ENCODE results near the gene CACNA2D4.
"Not testable (repeated sequence)": the region's sequence is repeated elsewhere in the genome, so short reads cannot be mapped to it uniquely, and the experiment has no call there.

CACNA2D4 gene, protein sequence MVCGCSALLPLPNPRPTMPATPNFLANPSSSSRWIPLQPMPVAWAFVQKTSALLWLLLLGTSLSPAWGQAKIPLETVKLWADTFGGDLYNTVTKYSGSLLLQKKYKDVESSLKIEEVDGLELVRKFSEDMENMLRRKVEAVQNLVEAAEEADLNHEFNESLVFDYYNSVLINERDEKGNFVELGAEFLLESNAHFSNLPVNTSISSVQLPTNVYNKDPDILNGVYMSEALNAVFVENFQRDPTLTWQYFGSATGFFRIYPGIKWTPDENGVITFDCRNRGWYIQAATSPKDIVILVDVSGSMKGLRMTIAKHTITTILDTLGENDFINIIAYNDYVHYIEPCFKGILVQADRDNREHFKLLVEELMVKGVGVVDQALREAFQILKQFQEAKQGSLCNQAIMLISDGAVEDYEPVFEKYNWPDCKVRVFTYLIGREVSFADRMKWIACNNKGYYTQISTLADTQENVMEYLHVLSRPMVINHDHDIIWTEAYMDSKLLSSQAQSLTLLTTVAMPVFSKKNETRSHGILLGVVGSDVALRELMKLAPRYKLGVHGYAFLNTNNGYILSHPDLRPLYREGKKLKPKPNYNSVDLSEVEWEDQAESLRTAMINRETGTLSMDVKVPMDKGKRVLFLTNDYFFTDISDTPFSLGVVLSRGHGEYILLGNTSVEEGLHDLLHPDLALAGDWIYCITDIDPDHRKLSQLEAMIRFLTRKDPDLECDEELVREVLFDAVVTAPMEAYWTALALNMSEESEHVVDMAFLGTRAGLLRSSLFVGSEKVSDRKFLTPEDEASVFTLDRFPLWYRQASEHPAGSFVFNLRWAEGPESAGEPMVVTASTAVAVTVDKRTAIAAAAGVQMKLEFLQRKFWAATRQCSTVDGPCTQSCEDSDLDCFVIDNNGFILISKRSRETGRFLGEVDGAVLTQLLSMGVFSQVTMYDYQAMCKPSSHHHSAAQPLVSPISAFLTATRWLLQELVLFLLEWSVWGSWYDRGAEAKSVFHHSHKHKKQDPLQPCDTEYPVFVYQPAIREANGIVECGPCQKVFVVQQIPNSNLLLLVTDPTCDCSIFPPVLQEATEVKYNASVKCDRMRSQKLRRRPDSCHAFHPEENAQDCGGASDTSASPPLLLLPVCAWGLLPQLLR

DNA sequence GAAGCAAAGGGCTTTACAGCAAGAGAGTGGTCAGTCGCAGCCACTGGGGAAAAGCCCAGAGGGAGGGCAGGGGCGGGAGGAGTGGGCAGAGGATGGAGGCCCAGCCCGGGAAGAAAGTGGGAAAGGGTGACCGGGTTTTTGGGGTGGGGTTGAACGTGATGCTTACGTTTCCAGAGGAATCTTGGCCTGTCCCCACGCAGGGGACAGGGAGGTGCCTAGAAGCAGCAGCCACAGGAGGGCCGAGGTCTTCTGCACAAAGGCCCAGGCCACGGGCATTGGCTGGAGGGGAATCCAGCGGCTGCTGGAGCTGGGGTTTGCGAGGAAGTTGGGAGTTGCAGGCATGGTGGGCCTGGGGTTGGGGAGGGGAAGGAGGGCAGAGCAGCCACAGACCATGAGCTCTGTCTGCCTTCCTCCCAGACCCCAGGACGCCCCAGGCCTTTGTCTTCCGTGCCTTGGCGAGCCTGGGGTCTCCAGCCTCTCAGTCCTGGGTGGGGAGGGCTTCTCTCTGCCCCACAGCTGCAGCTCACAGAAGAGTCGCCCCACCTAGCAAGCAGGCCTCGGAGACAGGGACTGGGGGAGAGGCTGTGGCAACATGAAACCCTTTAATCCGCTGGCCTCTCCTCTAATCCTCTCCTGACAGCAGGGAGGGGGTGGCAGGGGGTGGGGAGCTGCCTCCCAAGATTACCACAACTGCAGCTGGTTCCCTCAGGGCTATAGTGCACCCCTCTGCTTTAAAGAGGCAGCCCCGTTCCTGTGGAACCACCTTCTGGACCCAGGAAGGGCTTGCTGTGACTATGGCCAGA is at the start of gene CACNA2D4:
Gene CACNA2D4, minus strand, starts transcription at position 572 of the 803 bp plus-strand sequence. Its CDS starts 179 bp downstream, at position 393.
- no peak for DNase-seq

DNA sequence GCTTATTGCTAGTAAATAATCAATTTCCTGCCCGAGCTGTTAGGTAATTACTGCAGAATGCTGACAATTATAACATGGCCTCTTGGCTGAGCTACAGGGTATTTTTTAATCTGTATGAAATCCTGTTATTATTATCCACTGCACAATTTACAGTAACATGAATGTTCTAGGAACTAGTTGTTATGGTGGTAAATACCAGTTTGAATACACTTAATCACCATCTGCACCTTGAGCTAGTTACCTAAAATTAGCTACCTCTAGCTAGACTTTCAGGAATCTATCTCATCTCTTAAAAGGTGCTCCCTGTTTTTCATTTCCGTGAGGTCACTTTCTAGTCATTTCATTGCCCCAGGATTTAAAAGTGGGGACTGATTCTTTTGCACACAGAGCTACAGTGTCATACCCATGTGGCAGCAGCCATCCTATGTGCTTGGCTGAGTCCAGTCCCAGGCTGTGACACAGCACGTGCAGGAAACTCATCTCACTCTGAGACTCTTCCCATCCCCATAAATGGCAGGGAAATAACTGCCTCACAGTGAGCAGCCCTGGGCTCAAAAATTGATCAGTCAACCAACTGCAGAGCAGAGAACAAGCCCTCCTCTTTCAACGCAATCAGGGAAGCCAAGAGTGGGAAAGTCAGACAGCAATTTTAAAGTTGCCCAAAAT is 48.2 kb upstream of the CACNA2D4 start:
- no peak for DNase-seq

DNA sequence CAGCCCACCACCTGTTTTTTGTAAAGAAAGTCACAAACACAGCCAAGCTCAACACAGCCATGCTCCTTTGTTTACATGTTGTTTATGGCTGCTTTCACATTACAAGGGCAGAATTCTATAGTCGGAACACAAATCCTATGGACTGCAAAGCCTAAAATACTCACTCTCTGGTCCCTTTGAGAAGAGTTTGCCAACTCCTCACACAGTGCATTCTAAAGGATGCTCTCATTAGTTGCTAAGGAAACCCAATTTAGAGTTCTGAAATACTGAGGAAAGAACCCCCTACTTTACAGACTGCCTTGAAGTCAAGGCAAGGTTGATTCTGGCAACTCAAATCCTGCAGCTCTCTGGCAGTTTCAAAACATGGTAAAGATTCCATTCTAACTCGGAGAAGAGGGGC is 47.5 kb upstream of the CACNA2D4 start:
- no peak for DNase-seq

DNA sequence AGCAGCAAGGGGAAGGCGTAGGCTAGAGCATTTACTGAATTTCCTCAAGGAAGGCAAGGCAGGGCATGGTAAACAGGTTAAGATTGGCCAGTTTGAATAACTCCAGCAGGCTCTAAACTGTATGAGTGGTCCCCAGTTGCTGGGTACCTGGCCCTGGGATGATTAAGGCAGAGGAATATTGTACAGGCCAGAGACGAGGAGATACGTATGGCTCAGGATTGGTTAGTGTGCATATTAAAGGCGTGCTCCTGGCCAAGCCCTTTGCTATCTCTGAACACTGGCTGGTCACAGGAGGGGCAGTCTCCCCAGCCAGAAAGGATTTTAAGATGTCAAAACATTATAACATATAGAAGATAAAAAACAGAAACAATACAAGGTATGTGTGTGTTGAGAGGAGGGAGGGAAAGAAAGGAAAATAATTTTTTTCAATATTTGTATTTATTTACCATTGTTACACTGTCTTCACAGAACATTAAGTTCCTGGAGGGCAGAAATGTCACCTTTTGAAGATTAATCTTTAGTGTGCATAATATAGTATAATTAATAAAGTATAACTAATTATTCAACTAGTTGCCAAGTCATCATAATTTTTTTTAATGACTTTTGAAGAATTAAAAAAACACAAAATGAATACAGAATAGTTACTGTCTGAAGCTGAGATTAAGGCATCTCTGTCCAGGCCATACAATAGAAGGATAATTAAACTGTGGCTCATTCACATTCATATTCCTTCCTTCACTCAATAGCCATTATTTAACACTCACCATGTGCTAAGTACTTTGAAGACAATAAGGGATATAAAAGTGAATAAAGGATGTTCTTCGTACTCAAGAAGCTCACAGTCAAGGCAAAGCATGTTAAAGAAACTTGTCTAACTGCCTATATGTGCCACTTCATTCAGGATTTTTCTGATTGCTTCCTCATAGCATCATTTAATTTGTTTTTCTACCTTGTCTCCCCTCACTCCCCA is 43.9 kb upstream of the CACNA2D4 start:
- DNase-seq: no peak

DNA sequence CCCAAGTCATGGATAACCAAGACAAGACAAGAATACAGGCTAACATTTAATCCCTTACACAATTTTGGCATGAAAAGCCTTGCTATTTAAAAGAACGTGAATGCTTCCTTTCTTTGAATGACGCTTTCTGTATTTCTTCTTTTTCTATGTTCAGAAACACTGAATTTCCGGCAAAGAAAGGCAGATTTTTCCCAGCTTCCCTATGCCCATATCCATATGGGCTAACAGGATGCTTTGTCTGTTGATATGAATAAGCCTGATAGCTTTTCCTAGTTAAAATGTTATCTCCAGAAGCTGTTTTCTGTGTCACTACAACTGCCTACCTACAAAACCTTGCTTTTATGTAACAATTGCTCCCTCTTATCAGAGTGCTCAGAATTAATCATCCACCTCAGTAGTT is 38.3 kb upstream of the CACNA2D4 start:
- no peak for DNase-seq

DNA sequence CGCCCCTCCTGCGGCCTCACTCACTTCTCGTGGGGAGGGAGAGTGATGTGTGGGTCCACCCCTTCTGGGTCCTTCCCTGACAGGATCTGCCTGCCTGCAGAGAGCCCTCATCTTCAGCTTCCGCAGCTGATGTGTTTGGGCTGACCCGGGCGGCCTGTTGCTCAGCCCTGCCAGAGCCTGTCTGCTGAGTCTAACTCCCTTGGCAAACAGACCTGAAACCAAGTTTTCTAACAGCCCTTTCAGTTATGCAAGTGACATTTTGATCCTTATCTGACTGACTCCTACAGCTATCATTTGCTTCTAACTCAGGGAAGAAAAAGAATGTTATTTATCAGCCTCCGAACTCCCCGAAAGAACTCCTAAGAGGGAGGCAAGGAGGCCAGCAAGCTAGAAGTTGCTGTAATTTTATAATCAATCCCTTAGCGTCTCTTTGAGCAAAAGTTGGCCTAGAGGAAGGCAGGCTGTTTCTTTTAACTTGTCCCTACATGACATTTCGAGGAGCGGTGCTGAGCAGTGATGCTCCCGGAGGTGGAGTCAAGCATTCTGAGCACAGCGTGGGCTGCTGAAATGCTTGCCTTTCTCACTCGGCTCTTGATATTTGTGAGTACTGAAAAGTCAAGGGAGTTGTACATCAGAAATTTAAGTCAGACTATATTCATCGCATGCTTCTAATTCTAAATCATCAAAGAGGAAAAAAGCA is 31.5 kb upstream of the CACNA2D4 start:
- no peak for DNase-seq

DNA sequence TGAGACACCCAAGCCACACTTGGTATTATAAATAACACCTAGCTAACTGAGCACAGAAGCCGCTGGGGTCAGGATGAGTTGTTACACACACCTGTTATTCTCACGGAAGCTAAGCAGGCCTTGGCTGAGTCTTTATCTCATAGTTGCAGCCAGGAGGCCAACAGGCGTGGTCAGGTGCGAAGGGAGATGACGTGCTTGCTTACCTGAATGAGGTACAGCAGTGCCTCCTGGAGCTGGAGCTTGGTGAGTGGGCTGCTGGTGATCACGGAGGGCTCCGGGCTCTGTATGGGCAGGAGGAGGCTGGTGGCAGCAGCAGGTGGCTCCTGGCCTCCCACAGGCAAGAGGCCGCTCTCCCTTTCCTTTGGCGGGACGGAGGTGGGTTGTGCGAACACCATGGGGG is 30.4 kb upstream of the CACNA2D4 start:
- no peak for DNase-seq

DNA sequence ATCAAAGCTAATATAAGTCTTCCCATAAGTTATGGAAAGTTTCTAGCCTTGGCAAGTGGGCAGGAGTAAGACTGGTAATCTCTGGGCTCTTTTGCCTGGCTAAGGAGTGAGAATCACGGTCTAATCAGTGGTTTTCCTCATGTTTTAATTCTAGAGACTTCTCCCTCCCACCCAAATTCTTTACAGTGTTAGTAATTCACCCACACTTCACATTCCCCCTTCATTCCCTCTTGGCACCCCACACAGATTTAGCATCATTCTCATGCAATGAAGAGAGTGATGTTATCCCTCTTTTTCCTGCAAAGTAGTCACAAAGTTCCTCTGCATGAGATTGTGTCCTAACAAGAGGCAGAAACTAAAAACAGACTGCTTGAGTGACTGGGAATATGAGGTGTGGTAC is 28.6 kb upstream of the CACNA2D4 start:
- no peak for DNase-seq

DNA sequence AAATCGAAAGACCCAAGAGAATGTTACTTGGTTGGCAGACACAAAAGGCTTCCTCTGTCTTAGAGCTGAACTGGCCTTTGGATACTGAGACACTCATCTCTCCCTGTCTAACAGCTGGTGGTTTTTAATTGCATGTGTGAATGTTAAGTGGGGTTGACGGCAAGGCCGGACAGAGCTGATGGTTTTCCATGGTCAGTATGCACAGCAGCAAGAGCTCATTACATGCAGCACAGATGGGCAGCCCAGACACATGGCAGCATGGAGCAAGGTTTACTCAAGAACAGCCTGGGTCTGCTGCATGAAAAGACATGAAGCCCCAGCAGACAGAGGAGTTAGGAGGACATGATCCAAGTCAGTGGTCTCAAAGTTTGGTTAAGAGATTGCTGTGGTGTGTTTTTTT is 27.8 kb upstream of the CACNA2D4 start:
- no peak for DNase-seq

DNA sequence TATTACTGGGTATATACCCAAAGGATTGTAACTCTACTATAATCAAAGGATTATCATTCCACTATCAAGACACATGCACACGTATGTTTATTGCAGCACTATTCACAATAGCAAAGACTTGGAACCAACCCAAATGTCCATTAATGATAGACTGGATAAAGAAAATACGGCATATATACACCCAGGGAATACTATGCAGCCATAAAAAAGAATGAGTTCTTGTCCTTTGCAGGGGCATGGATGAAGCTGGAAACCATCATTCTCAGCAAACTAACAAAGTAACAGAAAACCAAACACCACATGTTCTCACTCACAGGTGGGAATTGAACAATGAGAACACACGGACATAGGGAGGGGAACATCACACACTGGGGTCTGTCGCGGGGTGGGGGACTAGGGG is 27.1 kb upstream of the CACNA2D4 start:
- not testable (repeated sequence) for DNase-seq

DNA sequence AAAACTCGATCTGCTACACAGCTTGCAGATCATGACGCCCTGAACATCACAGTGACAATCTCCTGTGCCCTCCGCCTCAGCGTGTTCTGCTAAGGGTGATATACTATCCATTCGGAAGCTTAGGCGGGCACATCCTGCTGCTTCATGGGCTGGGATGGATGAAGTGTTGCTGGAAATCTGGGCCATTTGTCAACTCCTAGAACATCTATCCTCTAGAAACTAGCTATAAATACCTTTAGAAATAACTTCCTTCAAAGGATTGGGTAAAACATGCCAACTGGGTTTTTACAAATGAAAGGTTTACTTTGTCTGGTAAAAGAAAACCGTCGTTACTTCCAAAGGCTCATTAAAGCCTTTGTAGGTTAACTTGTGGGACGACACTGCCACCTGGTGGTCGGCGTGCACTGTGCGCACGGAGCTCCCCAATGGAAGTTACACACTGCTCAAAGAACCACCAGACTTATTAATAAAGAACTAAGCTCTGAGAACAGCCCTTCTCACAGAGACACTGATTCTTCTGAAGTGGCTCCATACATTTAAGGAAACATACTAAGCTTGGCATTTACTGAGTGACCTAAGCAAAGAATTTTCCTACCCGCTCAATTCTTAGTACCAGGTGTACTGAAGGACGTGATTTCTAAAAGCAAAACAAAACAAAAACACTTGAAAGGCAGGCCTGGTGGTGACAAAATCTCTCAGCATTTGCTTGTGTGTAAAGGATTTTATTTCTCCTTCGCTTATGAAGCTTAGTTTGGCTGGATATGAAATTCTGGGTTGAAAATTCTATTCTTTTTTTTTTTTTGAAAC is 21.6 kb upstream of the CACNA2D4 start:
- peak; percentile 82 for DNase-seq

DNA sequence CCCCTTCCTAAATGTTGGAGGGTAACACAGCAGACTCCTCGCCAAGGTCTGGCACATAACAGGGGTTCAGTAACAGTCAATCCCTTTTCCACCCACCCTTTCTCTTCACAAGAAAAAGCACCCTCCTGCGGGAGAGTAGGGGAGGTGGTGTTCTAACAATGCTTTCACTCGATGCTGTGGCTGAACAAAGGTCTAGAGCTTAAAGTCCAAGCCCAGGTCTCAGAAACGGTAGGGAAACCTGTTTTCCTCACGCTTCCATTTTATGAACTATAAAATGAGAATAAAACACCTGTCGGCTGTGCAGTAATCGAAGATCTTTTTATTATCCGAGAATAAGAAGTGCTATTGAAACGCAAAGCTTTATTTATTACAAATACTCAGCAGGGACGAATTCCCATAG is 20.9 kb upstream of the CACNA2D4 start:
- no peak for DNase-seq

DNA sequence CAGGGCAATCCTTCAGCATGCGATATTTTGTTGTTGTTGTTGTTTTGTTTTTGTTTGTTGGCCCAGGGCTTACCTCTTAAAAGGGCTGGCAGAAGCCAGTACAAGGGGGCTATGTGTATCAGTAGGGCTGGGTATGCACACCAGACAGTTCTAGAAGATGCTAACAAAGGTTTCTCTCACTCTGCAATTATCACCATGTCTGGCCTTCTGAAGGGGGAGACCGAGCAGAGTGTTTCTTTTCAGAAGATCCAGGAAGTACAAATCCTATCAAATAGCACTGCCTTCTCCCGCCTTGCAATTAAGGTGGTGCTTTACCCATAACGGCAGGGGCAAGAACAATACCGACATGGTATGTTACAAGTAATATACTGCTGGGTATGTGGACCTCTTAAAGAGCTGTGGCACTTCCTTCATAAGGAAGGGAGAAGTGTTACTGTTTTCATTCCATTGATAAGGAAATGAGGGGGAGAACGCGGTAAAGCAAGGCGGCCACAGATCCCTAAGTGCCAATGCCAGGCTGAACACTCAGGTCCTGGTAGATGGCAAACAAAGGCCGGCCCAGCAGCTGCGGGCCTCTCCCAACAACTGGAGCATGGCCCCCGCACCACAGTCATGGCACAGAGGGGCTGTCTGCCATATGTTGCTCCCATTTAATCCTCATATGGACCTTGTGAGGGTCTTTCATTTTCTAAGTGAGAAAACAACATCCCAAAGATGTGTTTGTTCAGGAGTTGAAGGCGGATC is 19.2 kb upstream of the CACNA2D4 start:
- DNase-seq: no peak

DNA sequence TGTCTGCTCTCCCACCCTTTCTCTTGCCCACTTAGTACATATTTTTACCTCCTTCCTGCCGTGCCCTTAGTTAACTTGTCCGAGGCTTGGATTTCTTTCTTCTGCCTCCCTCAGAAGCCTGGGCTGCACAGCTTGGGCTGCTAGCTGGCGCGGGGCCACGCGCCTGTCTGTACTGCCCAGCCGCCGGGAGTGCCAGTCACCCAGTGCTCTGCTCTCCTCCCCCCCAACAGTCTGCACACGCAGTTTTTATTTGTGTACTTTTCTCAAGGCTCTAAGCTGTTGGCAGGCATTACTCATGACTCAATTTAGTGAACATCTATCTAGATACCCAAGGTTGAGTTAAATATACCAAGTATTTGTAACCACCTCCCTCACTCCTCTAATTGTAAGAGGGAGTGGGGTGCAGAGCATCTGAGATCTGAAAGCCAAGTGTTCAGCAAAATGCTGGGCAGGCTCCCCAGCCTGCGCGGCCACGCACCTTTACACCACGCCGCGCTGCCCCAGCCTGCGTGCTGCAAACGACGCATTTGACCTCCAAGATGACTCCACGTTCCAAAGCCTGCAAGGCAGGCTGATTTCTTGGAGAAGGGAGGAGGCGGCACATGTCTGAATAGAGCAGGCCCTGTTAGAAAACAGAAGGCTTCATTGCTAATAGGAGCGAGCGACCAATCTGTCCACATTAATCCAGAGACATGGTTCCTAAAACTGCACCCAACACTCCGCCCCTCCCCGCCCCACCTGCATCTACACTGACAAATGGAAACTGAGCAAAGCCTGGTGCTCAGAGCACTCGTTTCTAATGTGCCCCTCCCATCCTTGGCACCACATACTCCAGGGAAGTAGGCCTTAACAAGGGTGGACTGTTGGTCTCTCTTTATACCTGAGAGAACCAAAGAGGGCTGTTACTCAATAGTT is 18.2 kb upstream of the CACNA2D4 start:
- no peak for DNase-seq

DNA sequence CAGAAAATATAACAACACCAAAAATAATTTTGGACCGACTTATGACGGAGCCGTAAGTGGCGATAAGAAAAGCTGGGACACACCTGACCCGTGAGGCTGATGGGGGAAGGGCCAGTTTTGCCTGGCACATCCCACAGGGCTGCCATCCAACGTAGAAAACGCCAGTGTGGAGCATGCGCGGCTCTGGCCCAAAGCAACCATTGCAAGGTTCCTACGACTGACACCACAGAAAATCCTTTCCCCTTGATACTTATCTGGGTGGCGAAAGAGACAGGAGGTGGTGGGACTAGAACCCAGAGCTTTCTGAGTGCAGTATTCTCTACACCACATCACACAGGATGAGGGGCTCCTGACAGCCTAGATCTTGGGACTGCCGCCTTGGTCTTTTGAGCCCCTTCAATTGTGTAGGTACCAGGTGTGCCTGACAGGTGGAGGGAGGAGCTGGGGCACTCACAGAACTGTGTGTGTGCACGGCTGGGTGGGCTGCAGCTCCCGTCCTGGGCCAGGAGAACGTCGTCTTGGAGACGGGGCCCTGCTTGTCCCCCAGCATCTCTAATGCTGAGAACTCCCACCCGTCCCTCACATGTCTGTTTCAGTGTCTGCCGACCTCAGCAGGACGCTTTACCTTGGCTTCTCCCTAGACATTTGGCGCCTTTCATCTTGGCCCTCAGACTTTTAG is 17.4 kb upstream of the CACNA2D4 start:
- no peak for DNase-seq

DNA sequence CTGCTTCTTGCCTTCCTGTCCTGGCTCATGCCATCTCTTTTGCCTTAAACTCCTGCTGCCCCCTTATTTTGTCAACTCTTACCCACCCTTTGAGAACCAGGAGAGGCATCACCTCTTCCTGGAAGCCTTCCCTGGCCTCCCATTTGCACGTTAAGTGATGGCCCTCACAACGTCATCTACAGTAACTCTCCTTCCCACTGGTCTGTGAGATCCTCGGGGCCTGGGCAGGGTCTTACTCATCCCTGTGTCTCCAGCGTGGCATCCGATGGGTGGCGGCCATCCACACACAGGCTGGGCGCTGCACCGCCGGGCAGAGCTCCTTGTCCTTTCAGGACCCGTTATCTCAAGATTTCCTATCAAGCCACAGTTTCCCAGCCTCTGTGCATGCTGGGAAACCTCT is 16.8 kb upstream of the CACNA2D4 start:
- DNase-seq: no peak

DNA sequence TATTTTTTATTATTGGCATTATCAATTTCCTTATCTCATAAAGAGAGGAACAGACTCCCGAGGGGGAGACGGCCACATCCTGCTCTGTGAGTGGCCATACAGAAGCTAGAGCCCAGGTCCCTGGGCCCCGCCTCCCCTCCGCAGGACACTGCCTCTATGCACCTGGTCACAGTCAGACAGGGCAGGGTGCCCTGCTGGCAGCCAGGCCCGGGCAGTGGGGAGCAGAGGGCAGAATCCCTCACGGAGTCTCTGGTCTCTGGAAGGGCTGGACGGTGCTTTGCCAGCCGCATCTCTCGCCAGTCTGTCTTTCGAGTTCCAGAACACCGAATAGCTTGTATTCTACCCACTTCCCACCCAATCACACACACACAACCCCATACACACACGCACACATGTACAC is 16.4 kb upstream of the CACNA2D4 start:
- DNase-seq: no peak

Data from CD4-positive, alpha-beta T cell treated with Interleukin-15 for 1 hour (primary cell).